GM19351 (cell line): ENCODE results near the gene MTOR.
A peak's percentile ranks its signal among the peaks of the same experiment; 100 is the strongest.
"Not testable (repeated sequence)": the region's sequence is repeated elsewhere in the genome, so short reads cannot be mapped to it uniquely, and the experiment has no call there.

Experiments
- ATAC-seq: cut with Tn5 transposase; IDR thresholded peaks from one replicate; pipeline ENCODE4 v1.9.1; 2021; ENCODE audit warnings: mild to moderate bottlenecking, moderate library complexity; ENCODE audit not compliant: unreplicated experiment

MTOR gene

GRCh38 chr1:11125931-11126330 is 136.4 kb downstream of the MTOR start:
- no peak for ATAC-seq

GRCh38 chr1:11124965-11125364 is 137.4 kb downstream of the MTOR start:
- no peak for ATAC-seq

- ATAC-seq, result no peak
These were observed 146.0 kb downstream of the MTOR start for GRCh38 chr1:11116318-11116717.

GRCh38 chr1:11114966-11115365 is 147.4 kb downstream of the MTOR start:
- no peak for ATAC-seq

- no peak for ATAC-seq
These were observed 153.1 kb downstream of the MTOR start for GRCh38 chr1:11109047-11109760.

- ATAC-seq, result no peak
These were observed 154.8 kb downstream of the MTOR start for GRCh38 chr1:11107599-11107998.

- ATAC-seq, result no peak
These were observed 156.8 kb downstream of the MTOR start for GRCh38 chr1:11105586-11105985.

- no peak for ATAC-seq
These were observed 161.0 kb downstream of the MTOR start for GRCh38 chr1:11101347-11101746.

GRCh38 chr1:11100806-11101205 is 161.5 kb downstream of the MTOR start:
- not testable (repeated sequence) for ATAC-seq

- ATAC-seq, result no peak
These were observed 162.2 kb downstream of the MTOR start for GRCh38 chr1:11100149-11100493.

- peak; percentile 89 for ATAC-seq
These were observed 162.8 kb downstream of the MTOR start, which contains the start of gene EXOSC10 for GRCh38 chr1:11099310-11100148. Gene EXOSC10 (minus strand): TSS chr1:11099869. CDS start chr1:11099831, 38 bp downstream.

GRCh38 chr1:11098931-11099309 is 163.4 kb downstream of the MTOR start:
- ATAC-seq, result no peak

GRCh38 chr1:11083784-11084183 is 178.6 kb downstream of the MTOR start:
- ATAC-seq, result not testable (repeated sequence)

GRCh38 chr1:11080931-11081330 is 181.4 kb downstream of the MTOR start:
- no peak for ATAC-seq

- no peak for ATAC-seq
These were observed 183.7 kb downstream of the MTOR start for GRCh38 chr1:11078631-11079030.

GRCh38 chr1:11073398-11073797 is 189.0 kb downstream of the MTOR start:
- ATAC-seq, result not testable (repeated sequence)

GRCh38 chr1:11072216-11072917 is 190.0 kb downstream of the MTOR start:
- no peak for ATAC-seq

GRCh38 chr1:11071463-11072215 is 190.7 kb downstream of the MTOR start:
- ATAC-seq, result no peak

- ATAC-seq, result no peak
These were observed 191.5 kb downstream of the MTOR start for GRCh38 chr1:11070876-11071275.

GRCh38 chr1:11068600-11069473 is 193.5 kb downstream of the MTOR start:
- ATAC-seq, result no peak
